ENCODE data around the gene NFE2L3.

NFE2L3 gene

DNA sequence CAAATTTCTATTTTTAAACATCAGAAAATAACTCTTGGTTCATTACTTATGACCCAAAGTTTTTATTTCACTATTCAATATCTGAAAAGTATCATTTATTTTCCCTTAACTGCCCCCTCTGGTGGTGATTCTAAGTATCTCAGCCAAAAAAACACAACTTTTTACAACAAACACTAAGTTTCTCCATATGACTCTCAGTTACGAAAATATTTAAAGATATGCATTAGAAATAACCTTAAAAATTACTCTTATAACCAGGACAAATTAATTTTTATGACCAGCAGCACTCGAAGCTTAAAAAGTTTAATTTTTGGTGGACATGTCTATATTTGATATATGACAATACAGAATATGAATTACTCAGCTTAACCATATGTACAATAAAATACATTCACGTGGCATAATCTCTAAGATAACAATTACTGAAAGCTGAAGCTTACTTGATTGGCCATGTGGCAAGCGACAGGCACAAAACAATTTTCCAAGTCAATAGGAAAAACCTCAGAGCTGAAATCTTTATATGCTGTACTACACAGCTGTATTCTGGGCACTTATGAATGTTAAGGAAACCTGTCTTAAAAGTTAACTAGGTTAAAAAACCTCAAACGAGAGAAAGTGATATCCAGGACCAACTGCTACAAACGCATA, 46.3 kb downstream of the NFE2L3 start:
- H3K9ac ChIP-seq (ENCODE audit: low read depth, low read length, poor library complexity, severe bottlenecking) = peak overlapping the region; percentile 99
- H3K4me2 ChIP-seq (ENCODE audit: low read depth, low read length, poor library complexity, severe bottlenecking) = peak overlapping the region; percentile 96
- H2AFZ ChIP-seq (ENCODE audit: low read length) = no peak overlapping the region
- H3K4me1 ChIP-seq (ENCODE audit: insufficient read depth, low read length, poor library complexity, severe bottlenecking) = peaks cover 42% of the 10 kb centered on the region
- no peaks in the 10 kb centered on the region for H3K9me3 ChIP-seq (ENCODE audit: insufficient read depth, low read depth, low read length)
- peak overlapping the region; percentile 93 for H3K4me3 ChIP-seq (ENCODE audit: low read length, poor library complexity, severe bottlenecking)
- peaks cover 81% of the 10 kb centered on the region for H4K20me1 ChIP-seq (ENCODE audit: insufficient read depth, low read length, poor library complexity, severe bottlenecking)
- peaks cover 5% of the 10 kb centered on the region for H3F3A ChIP-seq (ENCODE audit: low read depth)
- H3K79me2 ChIP-seq (ENCODE audit: insufficient read depth, low read length) = peaks cover 89% of the 10 kb centered on the region
- peaks cover 21% of the 10 kb centered on the region for H3K27me3 ChIP-seq (ENCODE audit: insufficient read depth, low read length, poor library complexity, severe bottlenecking)
- peaks cover 60% of the 10 kb centered on the region for H3K36me3 ChIP-seq (ENCODE audit: insufficient read depth, low read length)
- TF ChIP-seq, protein P1, sequence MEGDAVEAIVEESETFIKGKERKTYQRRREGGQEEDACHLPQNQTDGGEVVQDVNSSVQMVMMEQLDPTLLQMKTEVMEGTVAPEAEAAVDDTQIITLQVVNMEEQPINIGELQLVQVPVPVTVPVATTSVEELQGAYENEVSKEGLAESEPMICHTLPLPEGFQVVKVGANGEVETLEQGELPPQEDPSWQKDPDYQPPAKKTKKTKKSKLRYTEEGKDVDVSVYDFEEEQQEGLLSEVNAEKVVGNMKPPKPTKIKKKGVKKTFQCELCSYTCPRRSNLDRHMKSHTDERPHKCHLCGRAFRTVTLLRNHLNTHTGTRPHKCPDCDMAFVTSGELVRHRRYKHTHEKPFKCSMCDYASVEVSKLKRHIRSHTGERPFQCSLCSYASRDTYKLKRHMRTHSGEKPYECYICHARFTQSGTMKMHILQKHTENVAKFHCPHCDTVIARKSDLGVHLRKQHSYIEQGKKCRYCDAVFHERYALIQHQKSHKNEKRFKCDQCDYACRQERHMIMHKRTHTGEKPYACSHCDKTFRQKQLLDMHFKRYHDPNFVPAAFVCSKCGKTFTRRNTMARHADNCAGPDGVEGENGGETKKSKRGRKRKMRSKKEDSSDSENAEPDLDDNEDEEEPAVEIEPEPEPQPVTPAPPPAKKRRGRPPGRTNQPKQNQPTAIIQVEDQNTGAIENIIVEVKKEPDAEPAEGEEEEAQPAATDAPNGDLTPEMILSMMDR (conservative IDR thresholded peaks at IDR 0.05; ENCODE audit: low read length) = peak; percentile 83
- TF ChIP-seq EZH2phosphoT487 (IDR thresholded peaks at IDR 0.05; ENCODE audit: borderline replicate concordance) = no peak
- no peaks in the 10 kb centered on the region for H3K9me2 ChIP-seq (replicated peaks; ENCODE audit: low read depth, low read length)

DNA sequence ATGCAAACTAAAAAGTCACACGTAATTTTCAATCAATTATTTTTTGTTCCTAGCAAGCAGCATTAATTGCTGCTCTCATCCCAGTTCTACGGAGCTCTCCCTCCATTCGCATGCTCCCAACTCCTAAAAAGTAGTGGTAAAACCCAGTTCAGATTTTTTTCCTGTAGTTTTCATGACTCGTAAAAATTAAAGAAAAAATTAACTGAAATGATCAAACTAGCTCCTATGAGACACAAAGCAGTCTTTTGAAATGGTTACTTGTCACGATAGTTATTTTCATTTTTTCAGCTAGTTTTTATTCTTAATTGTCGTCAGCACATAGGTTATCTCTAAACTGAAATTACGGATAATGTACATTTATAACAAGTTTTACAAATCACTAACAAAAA, 46.8 kb downstream of the NFE2L3 start:
- Histone ChIP-seq H3K9ac (ENCODE audit: low read depth, low read length, poor library complexity, severe bottlenecking) (peak overlapping the region; percentile 99), H2AFZ (ENCODE audit: low read length) (no peak overlapping the region), H3K4me1 (ENCODE audit: insufficient read depth, low read length, poor library complexity, severe bottlenecking) (peaks cover 42% of the 10 kb centered on the region), H3K79me2 (ENCODE audit: insufficient read depth, low read length) (peaks cover 89% of the 10 kb centered on the region), H3K4me3 (ENCODE audit: low read length, poor library complexity, severe bottlenecking) (peak overlapping the region; percentile 93), H3K9me2 (replicated peaks; ENCODE audit: low read depth, low read length) (no peaks in the 10 kb centered on the region), H4K20me1 (ENCODE audit: insufficient read depth, low read length, poor library complexity, severe bottlenecking) (peaks cover 81% of the 10 kb centered on the region), H3K27me3 (ENCODE audit: insufficient read depth, low read length, poor library complexity, severe bottlenecking) (peaks cover 21% of the 10 kb centered on the region), H3K36me3 (ENCODE audit: insufficient read depth, low read length) (peaks cover 55% of the 10 kb centered on the region), H3K9me3 (ENCODE audit: insufficient read depth, low read depth, low read length) (no peaks in the 10 kb centered on the region), H3F3A (ENCODE audit: low read depth) (peaks cover 5% of the 10 kb centered on the region), H3K4me2 (ENCODE audit: low read depth, low read length, poor library complexity, severe bottlenecking) (peak overlapping the region; percentile 96)
- no peak for TF ChIP-seq EZH2phosphoT487 (IDR thresholded peaks at IDR 0.05; ENCODE audit: borderline replicate concordance)
- TF ChIP-seq, protein P1 (conservative IDR thresholded peaks at IDR 0.05; ENCODE audit: low read length) = no peak

DNA sequence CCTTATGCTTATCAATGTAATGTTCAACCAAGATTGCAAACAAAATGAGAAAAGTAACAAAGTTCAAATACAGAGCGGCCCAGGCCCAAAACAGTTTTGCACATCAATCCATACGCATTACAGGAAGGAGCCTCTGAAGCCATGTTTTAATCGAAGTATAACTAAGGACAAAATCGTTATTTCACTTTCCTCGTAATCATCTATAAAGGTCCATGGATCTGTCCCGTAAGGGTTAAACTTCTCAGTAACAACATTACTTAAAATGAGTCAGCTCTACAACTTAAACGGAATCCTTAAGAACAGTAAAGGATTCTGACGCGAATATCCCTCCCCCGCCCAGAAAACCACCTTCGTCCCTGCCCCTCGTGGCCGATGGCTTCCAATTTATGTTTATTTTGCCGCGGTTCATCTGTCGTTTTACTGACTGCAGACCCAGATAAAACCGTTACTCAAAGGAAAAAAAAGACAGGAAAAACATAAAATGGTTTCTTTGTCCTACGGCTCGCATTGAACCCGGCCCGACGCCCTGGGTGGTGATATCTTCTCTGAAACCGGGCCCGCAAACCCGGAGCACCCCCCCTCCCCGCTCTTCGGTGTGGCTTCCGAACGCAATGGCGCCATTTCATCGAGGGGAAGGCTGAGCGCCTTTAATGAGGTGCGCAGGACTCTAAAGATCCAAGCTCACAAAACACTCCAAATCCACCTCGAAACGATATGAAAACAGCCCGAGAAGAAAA, 47.5 kb downstream of the NFE2L3 start:
- Histone ChIP-seq H3K9ac (ENCODE audit: low read depth, low read length, poor library complexity, severe bottlenecking) (peak overlapping the region; percentile 99), H3F3A (ENCODE audit: low read depth) (peaks cover 5% of the 10 kb centered on the region), H3K4me3 (ENCODE audit: low read length, poor library complexity, severe bottlenecking) (peak overlapping the region; percentile 93), H2AFZ (ENCODE audit: low read length) (no peak overlapping the region), H3K36me3 (ENCODE audit: insufficient read depth, low read length) (peaks cover 48% of the 10 kb centered on the region), H3K9me3 (ENCODE audit: insufficient read depth, low read depth, low read length) (no peaks in the 10 kb centered on the region), H3K79me2 (ENCODE audit: insufficient read depth, low read length) (peaks cover 89% of the 10 kb centered on the region), H4K20me1 (ENCODE audit: insufficient read depth, low read length, poor library complexity, severe bottlenecking) (peaks cover 81% of the 10 kb centered on the region), H3K9me2 (replicated peaks; ENCODE audit: low read depth, low read length) (no peaks in the 10 kb centered on the region), H3K27me3 (ENCODE audit: insufficient read depth, low read length, poor library complexity, severe bottlenecking) (peaks cover 21% of the 10 kb centered on the region), H3K4me1 (ENCODE audit: insufficient read depth, low read length, poor library complexity, severe bottlenecking) (peaks cover 42% of the 10 kb centered on the region), H3K4me2 (ENCODE audit: low read depth, low read length, poor library complexity, severe bottlenecking) (peak overlapping the region; percentile 96)
- no peak for TF ChIP-seq EZH2phosphoT487 (IDR thresholded peaks at IDR 0.05; ENCODE audit: borderline replicate concordance)
- TF ChIP-seq, protein P1 (conservative IDR thresholded peaks at IDR 0.05; ENCODE audit: low read length) = no peak
